GM12873 (cell line): ENCODE results near the gene CYSTM1.

ENCODE experiments used
- TF ChIP-seq, protein P1 (sequence below): IDR thresholded peaks from 2 replicates; pipeline ENCODE4 v1.5.1; 2012; ENCODE audit warnings: low read depth, mild to moderate bottlenecking, moderate library complexity, low read length, control low read depth; ENCODE audit not compliant: insufficient read depth; ENCODE audit errors: missing control alignments

CYSTM1 gene

DNA sequence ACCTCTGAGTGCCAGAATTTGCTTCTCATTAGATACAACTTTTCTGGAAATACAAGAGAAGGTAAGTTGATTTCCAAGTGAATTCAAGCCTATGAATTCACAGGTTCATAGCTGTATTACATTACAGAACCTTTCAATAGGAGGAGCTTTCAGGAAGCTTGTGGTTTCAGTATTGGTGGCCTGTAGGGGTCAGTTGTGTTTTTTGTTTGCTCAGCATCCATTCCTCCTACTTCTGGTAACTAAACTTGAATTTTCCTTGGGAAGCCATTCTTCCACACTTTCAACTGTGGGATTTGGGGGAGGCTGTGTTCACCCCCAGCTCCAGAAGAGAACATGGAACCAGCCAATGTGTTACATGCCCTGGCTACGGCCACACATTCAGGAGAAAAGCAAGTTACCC lies 5.6 kb upstream of the CYSTM1 start:
- TF ChIP-seq, protein P1, sequence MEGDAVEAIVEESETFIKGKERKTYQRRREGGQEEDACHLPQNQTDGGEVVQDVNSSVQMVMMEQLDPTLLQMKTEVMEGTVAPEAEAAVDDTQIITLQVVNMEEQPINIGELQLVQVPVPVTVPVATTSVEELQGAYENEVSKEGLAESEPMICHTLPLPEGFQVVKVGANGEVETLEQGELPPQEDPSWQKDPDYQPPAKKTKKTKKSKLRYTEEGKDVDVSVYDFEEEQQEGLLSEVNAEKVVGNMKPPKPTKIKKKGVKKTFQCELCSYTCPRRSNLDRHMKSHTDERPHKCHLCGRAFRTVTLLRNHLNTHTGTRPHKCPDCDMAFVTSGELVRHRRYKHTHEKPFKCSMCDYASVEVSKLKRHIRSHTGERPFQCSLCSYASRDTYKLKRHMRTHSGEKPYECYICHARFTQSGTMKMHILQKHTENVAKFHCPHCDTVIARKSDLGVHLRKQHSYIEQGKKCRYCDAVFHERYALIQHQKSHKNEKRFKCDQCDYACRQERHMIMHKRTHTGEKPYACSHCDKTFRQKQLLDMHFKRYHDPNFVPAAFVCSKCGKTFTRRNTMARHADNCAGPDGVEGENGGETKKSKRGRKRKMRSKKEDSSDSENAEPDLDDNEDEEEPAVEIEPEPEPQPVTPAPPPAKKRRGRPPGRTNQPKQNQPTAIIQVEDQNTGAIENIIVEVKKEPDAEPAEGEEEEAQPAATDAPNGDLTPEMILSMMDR, result peak; percentile 21

DNA sequence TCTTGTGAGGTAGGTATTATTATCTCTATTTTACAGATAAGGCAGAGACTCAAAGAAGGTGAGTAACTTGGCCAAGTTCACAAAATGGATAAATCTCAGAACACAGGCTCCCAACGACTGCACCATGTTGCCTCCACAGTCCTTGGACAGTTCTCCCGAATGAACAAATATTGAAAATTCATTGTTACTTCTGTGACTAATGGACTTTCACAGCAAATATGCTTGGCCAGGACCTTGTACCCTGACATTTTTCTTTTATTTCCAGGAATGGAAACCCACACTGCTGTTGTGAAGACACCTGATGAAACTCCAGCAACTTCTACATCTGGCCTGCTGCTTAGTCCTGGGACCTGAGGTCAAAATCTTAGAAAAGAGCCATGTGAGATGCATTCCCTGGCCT lies 2.5 kb upstream of the CYSTM1 start:
- TF ChIP-seq, protein P1, result no peak

DNA sequence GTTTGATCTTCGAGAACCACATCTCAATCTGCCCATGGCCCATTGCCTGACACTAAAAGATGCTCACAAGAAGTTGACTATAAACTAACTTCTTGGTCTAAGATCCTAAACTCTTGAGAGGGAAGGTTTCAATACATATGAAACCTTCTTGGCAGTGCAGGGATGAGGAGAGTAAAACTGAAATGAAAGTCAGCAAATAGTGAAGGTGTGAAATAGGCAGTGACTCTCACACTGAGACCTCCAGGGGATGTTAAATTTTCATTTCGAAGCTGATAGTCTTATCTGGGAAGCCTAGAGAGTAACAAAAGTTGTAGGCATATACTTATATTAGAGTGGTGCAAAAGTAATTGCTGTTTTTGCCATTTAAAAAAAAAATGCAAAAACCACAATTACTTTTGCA lies 974 bp upstream of the CYSTM1 start:
- TF ChIP-seq, protein P1, result no peak

DNA sequence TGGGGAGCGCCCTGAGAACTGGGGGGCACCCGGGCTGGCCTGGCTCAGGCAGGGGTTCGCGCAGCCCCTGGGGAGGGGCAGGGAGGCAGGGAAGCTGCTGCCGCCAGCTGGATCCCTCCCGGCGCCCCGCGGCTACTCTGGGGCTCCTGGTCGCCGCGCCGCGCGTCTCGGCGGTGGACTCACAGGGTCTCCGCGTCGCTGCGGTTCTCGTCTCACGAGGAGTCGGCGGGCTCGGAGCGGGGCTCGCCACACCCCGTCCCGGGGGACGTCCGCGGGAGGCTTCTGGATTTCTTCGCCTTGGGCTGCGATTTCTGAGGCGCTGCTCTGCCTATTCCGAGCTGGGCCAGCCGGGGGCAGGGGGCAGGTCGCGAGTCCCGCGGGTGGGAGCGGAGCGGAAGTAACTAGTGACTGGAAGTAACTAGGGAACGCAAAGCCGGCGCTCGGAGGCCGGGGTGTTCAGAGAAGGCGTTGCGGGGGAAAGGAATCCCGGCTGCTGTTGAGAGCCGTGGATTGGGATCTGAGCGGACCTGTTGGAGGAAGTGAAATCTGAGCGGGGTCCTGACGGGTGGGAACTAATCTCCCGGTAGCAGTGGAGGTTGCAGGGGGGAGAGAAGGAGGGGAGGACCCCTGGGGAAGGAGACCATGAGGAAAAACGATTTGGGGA lies 511 bp downstream of the CYSTM1 start:
- TF ChIP-seq, protein P1, result peak; percentile 34

DNA sequence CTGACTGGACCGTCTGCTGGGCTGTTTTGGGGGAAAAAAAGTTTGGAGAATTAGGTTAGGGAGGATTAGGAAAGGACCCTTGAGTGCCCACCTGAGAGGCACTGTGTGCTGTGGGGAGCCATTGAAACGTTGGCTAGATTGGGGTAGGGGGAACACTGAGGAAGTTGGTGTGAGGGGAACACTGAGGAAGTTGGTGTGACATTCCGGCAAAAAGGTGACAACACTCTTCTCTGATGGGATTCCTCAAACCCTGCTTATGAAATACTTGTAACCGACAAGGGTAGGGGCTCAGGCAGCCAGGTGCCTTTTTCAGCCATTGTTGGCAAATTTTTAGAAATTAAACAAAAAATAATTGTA lies 1.0 kb downstream of the CYSTM1 start:
- TF ChIP-seq, protein P1, result no peak

DNA sequence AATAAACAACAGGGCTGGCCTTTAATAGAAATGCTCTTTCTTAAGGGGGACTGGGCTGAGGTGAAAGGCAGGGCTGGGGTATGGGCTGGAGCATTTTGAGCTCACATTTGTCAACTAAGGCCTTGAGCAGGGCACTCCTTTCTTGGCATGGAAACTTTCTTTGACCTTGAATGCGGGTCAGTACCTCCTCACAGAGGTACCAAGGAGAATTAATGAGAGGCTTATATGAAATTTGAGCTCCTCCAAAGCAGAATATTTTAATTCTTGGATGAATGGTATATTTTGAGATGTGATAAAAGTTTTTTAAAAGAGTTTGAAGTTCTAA lies 3.1 kb downstream of the CYSTM1 start:
- TF ChIP-seq, protein P1, result no peak

DNA sequence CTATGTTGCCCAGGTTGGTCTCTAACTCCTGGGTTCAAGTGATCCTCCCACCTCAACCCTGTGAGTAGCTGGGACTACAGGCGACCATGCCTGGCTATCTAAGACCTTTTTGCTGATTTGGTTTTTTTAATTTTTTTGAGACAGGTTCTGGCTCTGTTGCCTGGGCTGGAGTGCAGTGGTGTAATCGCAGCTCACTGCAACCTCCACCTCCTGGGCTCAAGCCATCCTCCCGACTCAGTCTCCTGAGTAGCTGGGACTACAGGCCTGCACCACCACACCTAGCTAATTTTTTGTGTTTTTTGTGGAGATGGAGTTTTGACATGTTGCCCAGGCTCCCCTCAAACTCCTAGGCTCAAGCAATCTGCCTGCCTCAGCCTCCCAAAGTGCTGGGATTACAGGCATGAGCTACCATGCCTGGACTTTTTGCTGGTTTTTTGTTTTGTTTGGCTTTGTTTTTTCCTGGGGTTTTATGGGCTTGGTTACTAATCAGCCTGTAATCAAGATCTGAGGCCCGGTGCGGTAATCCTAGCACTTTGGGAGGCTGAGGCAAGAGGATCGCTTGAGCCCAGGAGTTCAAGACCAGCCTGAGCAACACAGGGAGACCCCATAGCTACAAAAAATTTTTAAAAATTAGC lies 3.6 kb downstream of the CYSTM1 start:
- TF ChIP-seq, protein P1, result no peak
